Endothelial cell of umbilical vein (primary cell): ENCODE measurements around the gene SPEM1. TPM values are rescaled to one million over a fixed set of nuclear protein-coding genes. Genes with fewer than 3 reads are reported as not detected.

Experiments
- BruUV-seq: library from RNA; stranded (reverse); fragments of 400-500 nt; replicated peaks from 2 replicates; lab custom pipeline; 2021; lab: Mats Ljungman, UMichigan
- CTCF ChIA-PET: fragments of 300-600, 350-600 bp; sonication (Branson Sonifier 250); formaldehyde crosslinking; loops from one replicate; lab custom pipeline; 2021; ENCODE audit warnings: antibody characterized with exemption, inconsistent platforms; lab: Charles Lee
- POLR2A ChIA-PET: fragments of 300-600, 350-600 bp; sonication (Branson Sonifier 250); formaldehyde crosslinking; loops from one replicate; lab custom pipeline; 2021; ENCODE audit warnings: antibody characterized with exemption, inconsistent platforms; lab: Charles Lee
- DNase-seq: peaks from one replicate; pipeline ENCODE4 v3.0.0-alpha.2; 2011; ENCODE audit warnings: low read depth, low spot score
- FAIRE-seq: peaks from 2 replicates; lab custom pipeline; 2011; peaks lifted over from hg19 to GRCh38; lab: Jason Lieb, UNC
- H2AFZ ChIP-seq: 2 replicates; pipeline ENCODE4 v1.6.0; 2012; ENCODE audit warnings: low read depth, low read length, control low read depth, inconsistent platforms
- H3K27ac ChIP-seq: 2 replicates; pipeline ENCODE4 v1.5.1; 2011; ENCODE audit warnings: low read depth, mild to moderate bottlenecking, control low read depth, low read length, moderate library complexity; ENCODE audit not compliant: insufficient read depth
- H3K27me3 ChIP-seq, 2 experiments: 2 replicates each; pipeline versions ENCODE4 v1.6.0 to v1.6.1; 2011; ENCODE audit warnings: low read length in 2 of 2, mixed read lengths in 1 of 2; ENCODE audit not compliant: control insufficient read depth in 2 of 2, insufficient read depth in 2 of 2
- H3K36me3 ChIP-seq, 2 experiments: 2 replicates in 1 of 2; 3 replicates in 1 of 2; pipeline ENCODE4 v1.5.1; 2011; ENCODE audit warnings: low read length in 2 of 2, mild to moderate bottlenecking in 1 of 2, moderate library complexity in 1 of 2; ENCODE audit not compliant: control insufficient read depth in 2 of 2, insufficient read depth in 2 of 2; ENCODE audit errors: extremely low read depth in 1 of 2
- H3K4me1 ChIP-seq: 3 replicates; pipeline ENCODE4 v1.5.1; 2011; ENCODE audit warnings: mild to moderate bottlenecking, low read length; ENCODE audit not compliant: control insufficient read depth, insufficient read depth; ENCODE audit errors: extremely low read depth
- H3K4me2 ChIP-seq: 2 replicates; pipeline ENCODE4 v1.6.1; 2011; ENCODE audit warnings: low read length, control low read depth, mixed read lengths; ENCODE audit not compliant: insufficient read depth
- H3K4me3 ChIP-seq, 3 experiments: fragments of 200-600 bp in 1 of 3; sonication (generic), shearing (Covaris generic) in 1 of 3; replicated peaks in 1 of 3; 2 replicates each; pipeline ENCODE4 v1.5.1; 2011 to 2016; ENCODE audit warnings: control low read depth in 3 of 3, low read length in 3 of 3, mild to moderate bottlenecking in 2 of 3, inconsistent platforms in 1 of 3, low read depth in 1 of 3, moderate library complexity in 1 of 3; ENCODE audit not compliant: insufficient read depth in 1 of 3
- H3K79me2 ChIP-seq: 2 replicates; pipeline ENCODE4 v1.6.0; 2012; ENCODE audit warnings: low read length, inconsistent platforms; ENCODE audit not compliant: control insufficient read depth, insufficient read depth
- H3K9ac ChIP-seq: replicated peaks from 2 replicates; pipeline ENCODE3; 2011; ENCODE audit warnings: low read length, control low read depth; ENCODE audit not compliant: insufficient read depth; ENCODE audit errors: extremely low read depth
- H3K9me1 ChIP-seq: replicated peaks from 3 replicates; pipeline ENCODE4 v1.6.0; 2011; ENCODE audit warnings: mild to moderate bottlenecking, low read length; ENCODE audit not compliant: control insufficient read depth, insufficient read depth; ENCODE audit errors: extremely low read depth
- H3K9me3 ChIP-seq: replicated peaks from 2 replicates; pipeline ENCODE4 v1.5.1; 2012; ENCODE audit warnings: low read length, inconsistent platforms; ENCODE audit not compliant: control insufficient read depth, insufficient read depth
- H4K20me1 ChIP-seq: replicated peaks from 2 replicates; pipeline ENCODE3; 2011; ENCODE audit warnings: mild to moderate bottlenecking, low read length; ENCODE audit not compliant: control insufficient read depth, insufficient read depth; ENCODE audit errors: extremely low read depth
- EZH2 ChIP-seq: IDR thresholded peaks from 2 replicates; pipeline ENCODE4 v1.6.1; 2012; ENCODE audit warnings: borderline replicate concordance, low read depth, mild to moderate bottlenecking, moderate library complexity, low read length, inconsistent platforms; ENCODE audit not compliant: severe bottlenecking
- FOS ChIP-seq: IDR thresholded peaks from 2 replicates; pipeline ENCODE4 v1.6.1; 2011; ENCODE audit warnings: mild to moderate bottlenecking, low read length, moderate library complexity, borderline replicate concordance; ENCODE audit not compliant: insufficient read depth
- GATA2 ChIP-seq: IDR thresholded peaks from 2 replicates; pipeline ENCODE4 v1.7.0; 2011; ENCODE audit warnings: low read depth, mild to moderate bottlenecking, moderate library complexity, mixed read lengths, low read length; ENCODE audit not compliant: insufficient read length, insufficient read depth
- JUN ChIP-seq: IDR thresholded peaks from 2 replicates; pipeline ENCODE4 v1.6.1; 2011; ENCODE audit warnings: borderline replicate concordance, low read depth; ENCODE audit not compliant: insufficient read length, insufficient read depth
- MYC ChIP-seq: IDR thresholded peaks from one replicate; pipeline ENCODE4 v1.6.1; 2011; ENCODE audit warnings: mild to moderate bottlenecking, low read depth, low read length
- POLR2A ChIP-seq: IDR thresholded peaks from 2 replicates; pipeline ENCODE4 v1.6.1; 2012; ENCODE audit warnings: low read depth, mild to moderate bottlenecking, control low read depth, low read length
- POLR2AphosphoS5 ChIP-seq: IDR thresholded peaks from 2 replicates; pipeline ENCODE4 v1.6.1; 2012; ENCODE audit warnings: low read depth, mild to moderate bottlenecking, control low read depth, low read length, moderate library complexity; ENCODE audit not compliant: insufficient read depth
- dilution Hi-C: fragments of 300-500 bp; cut with MboI; formaldehyde crosslinking; loops from one replicate; pipeline ENCODE4 v1.15.0; 2019; ENCODE audit warnings: low sequenced_read_pairs; ENCODE audit not compliant: extremely low pct_ligation_motif_present
- intact Hi-C: fragments of 100-400 bp; cut with micrococcal nuclease; formaldehyde crosslinking; loops from one replicate; pipeline ENCODE4 v1.10.0; 2022
- polyA plus RNA-seq, 4 experiments: library from polyadenylated mRNA; depleted of rRNA in 3 of 4; stranded (reverse) in 3 of 4; unstranded in 1 of 4; fragments of >200 nt; gene quantifications; 2 replicates each; pipeline versions ENCODE4 v1.2.1 to v1.2.3, GENCODE V29; 2011 to 2012; ENCODE audit warnings: missing spikeins in 1 of 4
- total RNA-seq: library from RNA; stranded (reverse); gene quantifications from 2 replicates; pipeline ENCODE4 v1.2.3, GENCODE V29; 2021
- TF ChIP-seq, protein P1 (sequence below), 2 donors: IDR thresholded peaks; 1 replicate in 1 of 2; 2 replicates in 1 of 2; pipeline ENCODE4 v1.5.1; 2011; ENCODE audit warnings: low read length in 2 of 2, mild to moderate bottlenecking in 2 of 2, moderate library complexity in 2 of 2, control low read depth in 1 of 2, inconsistent platforms in 1 of 2, low read depth in 1 of 2; ENCODE audit not compliant: insufficient read depth in 1 of 2; ENCODE audit errors: extremely low read depth in 1 of 2
- TF ChIP-seq, protein P2 (sequence below): IDR thresholded peaks from 2 replicates; pipeline ENCODE4 v1.6.1; 2011; ENCODE audit not compliant: insufficient read depth, insufficient read length

The SPEM1 gene
- total and polyA plus RNA-seq, 2 donors (not counting 3 experiments of a cell fraction or from before 2014, with no cell fraction given) = not detected

DNA sequence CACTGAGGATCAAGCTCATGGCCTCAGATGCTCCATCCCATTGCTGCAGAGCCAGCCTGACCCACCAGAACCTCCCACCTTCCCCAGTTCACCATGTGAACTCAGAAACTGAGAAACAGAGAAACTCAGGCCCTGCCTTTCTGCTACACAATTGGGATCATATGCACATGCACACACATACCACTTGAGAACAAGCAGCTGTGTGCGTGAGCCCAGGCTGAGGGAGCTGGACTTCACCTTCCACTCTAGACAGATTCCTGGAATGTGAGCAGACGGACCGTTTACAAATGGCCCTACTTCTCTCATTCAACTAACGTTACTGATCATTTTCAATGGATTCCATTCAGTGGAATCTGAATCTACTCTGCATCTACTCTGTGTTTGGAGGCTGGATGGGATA is 3.6 kb downstream of the SPEM1 start:
- Histone ChIP-seq H2AFZ (no peak overlapping the region), H3K36me3 (no peaks in the 10 kb centered on the region), H3K27ac (no peak overlapping the region), H4K20me1 (no peaks in the 10 kb centered on the region), H3K9ac (no peak overlapping the region), H3K4me1 (no peaks in the 10 kb centered on the region), H3K4me3 (no peak overlapping the region), H3K9me3 (no peaks in the 10 kb centered on the region), H3K79me2 (no peaks in the 10 kb centered on the region), H3K4me2 (no peak overlapping the region), H3K27me3 (no peaks in the 10 kb centered on the region), H3K9me1 (no peaks in the 10 kb centered on the region)
- CTCF ChIA-PET = interaction anchor here (0.6 to 1.0 kb wide), 3 partner anchors 13 to 20 kb away, joined by 3 read pairs; partner anchors contain the start of gene TMEM256
- intact Hi-C loops (no loop called here), dilution Hi-C loops (no loop called here)
- FAIRE-seq (no peak), DNase-seq (no peak)
- TF ChIP-seq POLR2AphosphoS5 = no peak
- no TSS peak for BruUV-seq
- POLR2A ChIA-PET = interaction anchor here (1.9 kb wide), 1 partner anchor 19 kb away, joined by 4 read pairs; the partner anchor contains the start of gene TMEM256

DNA sequence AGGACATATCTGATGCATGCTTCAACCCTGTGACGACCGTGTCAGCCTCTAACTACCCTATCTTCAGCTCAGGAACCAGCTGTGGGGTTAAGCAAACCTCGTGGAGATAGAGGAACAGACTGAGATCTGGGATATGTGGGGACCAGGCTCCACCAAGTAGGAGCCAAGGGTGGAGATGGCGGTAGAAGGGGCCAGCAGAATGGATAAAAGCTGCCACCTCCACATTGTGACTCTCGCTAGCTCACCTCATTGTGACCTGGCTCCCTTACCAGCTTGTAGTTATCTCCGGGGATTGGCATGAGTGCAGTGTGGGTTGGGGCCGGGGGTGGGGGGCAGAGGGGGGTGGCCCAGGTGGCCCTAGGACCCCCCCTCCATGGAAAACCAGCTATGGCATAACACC is 5.2 kb downstream of the SPEM1 start, which contains the start of gene SPEM2:
Gene SPEM2, plus strand, starts transcription at position 301 of the 400 bp plus-strand sequence. Its CDS starts 73 bp downstream, at position 374.
- no peaks in the 10 kb centered on the region for H3K27me3 ChIP-seq
- DNase-seq (no peak), FAIRE-seq (no peak)
- TF ChIP-seq, protein P1, sequence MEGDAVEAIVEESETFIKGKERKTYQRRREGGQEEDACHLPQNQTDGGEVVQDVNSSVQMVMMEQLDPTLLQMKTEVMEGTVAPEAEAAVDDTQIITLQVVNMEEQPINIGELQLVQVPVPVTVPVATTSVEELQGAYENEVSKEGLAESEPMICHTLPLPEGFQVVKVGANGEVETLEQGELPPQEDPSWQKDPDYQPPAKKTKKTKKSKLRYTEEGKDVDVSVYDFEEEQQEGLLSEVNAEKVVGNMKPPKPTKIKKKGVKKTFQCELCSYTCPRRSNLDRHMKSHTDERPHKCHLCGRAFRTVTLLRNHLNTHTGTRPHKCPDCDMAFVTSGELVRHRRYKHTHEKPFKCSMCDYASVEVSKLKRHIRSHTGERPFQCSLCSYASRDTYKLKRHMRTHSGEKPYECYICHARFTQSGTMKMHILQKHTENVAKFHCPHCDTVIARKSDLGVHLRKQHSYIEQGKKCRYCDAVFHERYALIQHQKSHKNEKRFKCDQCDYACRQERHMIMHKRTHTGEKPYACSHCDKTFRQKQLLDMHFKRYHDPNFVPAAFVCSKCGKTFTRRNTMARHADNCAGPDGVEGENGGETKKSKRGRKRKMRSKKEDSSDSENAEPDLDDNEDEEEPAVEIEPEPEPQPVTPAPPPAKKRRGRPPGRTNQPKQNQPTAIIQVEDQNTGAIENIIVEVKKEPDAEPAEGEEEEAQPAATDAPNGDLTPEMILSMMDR (IDR thresholded peaks at IDR 0.05; ENCODE audit: extremely low read depth in 1 of 2, insufficient read depth in 1 of 2, low read depth in 1 of 2, low read length in 2 of 2) = no peak
- TF ChIP-seq, protein P2, sequence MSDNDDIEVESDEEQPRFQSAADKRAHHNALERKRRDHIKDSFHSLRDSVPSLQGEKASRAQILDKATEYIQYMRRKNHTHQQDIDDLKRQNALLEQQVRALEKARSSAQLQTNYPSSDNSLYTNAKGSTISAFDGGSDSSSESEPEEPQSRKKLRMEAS = no peak
- TF ChIP-seq EZH2 (no peak), POLR2A (no peak), MYC (no peak), JUN (no peak), FOS (no peak), POLR2AphosphoS5 (no peak), GATA2 (no peak)
- H3K4me2 ChIP-seq = no peak within 1 kb of the TSS
- no peaks in the 10 kb centered on the region for H3K9me3 ChIP-seq
- no peak within 1 kb of the TSS for H3K9ac ChIP-seq
- H2AFZ ChIP-seq = no peak within 1 kb of the TSS
- CTCF ChIA-PET = interaction anchor here (2.2 kb wide), 1 partner anchor 69 kb away, joined by 5 read pairs; no protein-coding TSS in a partner anchor
- POLR2A ChIA-PET = no interaction called here
- no peaks in the 10 kb centered on the region for H3K36me3 ChIP-seq
- H3K9me1 ChIP-seq = no peaks in the 10 kb centered on the region
- H4K20me1 ChIP-seq = no peaks in the 10 kb centered on the region
- intact Hi-C loops = no loop called here
- no peak within 1 kb of the TSS for H3K27ac ChIP-seq
- H3K79me2 ChIP-seq = no peaks in the 10 kb centered on the region
- dilution Hi-C loops = no loop called here
- BruUV-seq = no TSS peak
- H3K4me3 ChIP-seq = no peak within 1 kb of the TSS
- no peaks in the 10 kb centered on the region for H3K4me1 ChIP-seq
